GM12891 (cell line): ENCODE measurements around the gene SAMD3.
"Not testable (repeated sequence)": the region's sequence is repeated elsewhere in the genome, so short reads cannot be mapped to it uniquely, and the experiment has no call there.

Experiments used
- POLR2A ChIP-seq: IDR thresholded peaks from 2 replicates; pipeline ENCODE4 v1.6.1; 2011; ENCODE audit warnings: low read depth, low read length, control low read depth
- POLR2AphosphoS5 ChIP-seq: IDR thresholded peaks from 2 replicates; pipeline ENCODE4 v1.6.1; 2011; ENCODE audit warnings: low read depth, low read length, control low read depth
- TAF1 ChIP-seq: IDR thresholded peaks from 2 replicates; pipeline ENCODE4 v1.6.1; 2011; ENCODE audit warnings: low read depth, low read length, control low read depth

GRCh38 chr6:130230531-130230930, 7.8 kb upstream of the SAMD3 start:
- not testable (repeated sequence) for TF ChIP-seq POLR2AphosphoS5, POLR2A, TAF1
